PC-3 (cell line): Measurements from ENCODE around the gene GINS1.

ENCODE experiments used
- CTCF ChIP-seq: fragments of 300-600 bp; sonication (generic); conservative IDR thresholded peaks from 2 replicates; pipeline ENCODE4 v1.5.1; 2017; ENCODE audit warnings: antibody characterized with exemption, low read depth, mild to moderate bottlenecking, low read length
- EZH2phosphoT487 ChIP-seq: fragments of 300-600 bp; sonication (generic); IDR thresholded peaks from 2 replicates; pipeline ENCODE4 v1.6.1; 2018; ENCODE audit warnings: mild to moderate bottlenecking, antibody characterized with exemption, low read length, borderline replicate concordance

- no peak for TF ChIP-seq CTCF
- TF ChIP-seq EZH2phosphoT487 = no peak
Observed at GRCh38 chr20:25439328-25439727, 31.9 kb downstream of the GINS1 start.
